Activated CD4-positive, alpha-beta T cell treated with anti-CD3 and anti-CD28 coated beads, Interleukin-2, amount 50 U/mL, for 48 hours (primary cell): Measurements from ENCODE around the gene SAMD13.
"Not testable (repeated sequence)": the region's sequence is repeated elsewhere in the genome, so short reads cannot be mapped to it uniquely, and the experiment has no call there.

Experiments used
- DNase-seq, 2 experiments: peaks; one replicate each; pipeline ENCODE4 v3.0.0-alpha.2; 2020

Gene SAMD13

DNA sequence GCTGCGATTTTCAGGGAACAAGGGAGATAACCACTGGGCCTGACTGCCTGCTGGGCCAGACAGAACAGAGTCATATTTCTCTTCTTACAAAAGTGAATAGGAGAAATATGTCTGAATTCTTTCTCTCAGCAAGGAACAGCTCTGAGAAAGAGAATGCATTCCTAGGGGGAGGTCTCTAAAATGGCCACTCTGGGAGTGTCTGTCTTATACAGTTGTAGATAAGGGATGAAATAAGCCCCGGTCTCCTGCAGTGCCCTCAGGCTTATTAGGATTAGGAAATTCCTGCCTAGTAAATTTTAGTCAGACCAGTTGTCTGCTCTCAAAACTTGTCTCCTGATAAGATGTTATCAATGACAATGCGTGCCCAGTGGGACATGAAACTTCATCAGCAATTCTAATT is 14.1 kb upstream of the SAMD13 start:
- not testable (repeated sequence) for DNase-seq

DNA sequence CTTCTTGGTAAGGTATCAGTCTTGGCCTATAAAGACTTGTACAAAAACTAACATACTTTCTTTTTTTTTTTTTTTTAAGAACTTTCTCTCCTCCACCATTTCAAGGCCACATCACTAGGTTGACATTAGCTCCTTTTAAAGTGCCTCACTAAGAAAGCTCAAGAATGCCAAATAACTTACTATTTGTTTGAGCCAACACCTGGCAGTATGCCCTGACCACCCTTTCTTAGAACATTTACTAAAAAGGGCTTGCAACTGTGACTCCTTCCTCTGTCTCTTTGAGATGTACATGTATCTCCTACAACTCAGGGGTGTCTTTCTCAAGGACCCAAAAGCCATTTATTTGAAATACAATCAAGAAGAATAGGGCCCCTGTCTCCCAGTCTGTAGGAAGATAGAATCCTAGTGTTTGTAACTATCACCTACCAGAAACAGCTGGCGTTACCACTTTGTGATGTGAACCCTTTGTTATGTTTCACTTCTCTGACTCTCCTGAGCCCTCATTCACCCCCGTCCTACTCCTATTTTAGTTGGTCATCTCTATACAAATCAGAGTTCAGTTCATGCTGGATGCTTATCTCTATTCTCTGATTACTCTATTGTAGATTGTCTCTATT is 12.2 kb upstream of the SAMD13 start:
- no peak for DNase-seq

DNA sequence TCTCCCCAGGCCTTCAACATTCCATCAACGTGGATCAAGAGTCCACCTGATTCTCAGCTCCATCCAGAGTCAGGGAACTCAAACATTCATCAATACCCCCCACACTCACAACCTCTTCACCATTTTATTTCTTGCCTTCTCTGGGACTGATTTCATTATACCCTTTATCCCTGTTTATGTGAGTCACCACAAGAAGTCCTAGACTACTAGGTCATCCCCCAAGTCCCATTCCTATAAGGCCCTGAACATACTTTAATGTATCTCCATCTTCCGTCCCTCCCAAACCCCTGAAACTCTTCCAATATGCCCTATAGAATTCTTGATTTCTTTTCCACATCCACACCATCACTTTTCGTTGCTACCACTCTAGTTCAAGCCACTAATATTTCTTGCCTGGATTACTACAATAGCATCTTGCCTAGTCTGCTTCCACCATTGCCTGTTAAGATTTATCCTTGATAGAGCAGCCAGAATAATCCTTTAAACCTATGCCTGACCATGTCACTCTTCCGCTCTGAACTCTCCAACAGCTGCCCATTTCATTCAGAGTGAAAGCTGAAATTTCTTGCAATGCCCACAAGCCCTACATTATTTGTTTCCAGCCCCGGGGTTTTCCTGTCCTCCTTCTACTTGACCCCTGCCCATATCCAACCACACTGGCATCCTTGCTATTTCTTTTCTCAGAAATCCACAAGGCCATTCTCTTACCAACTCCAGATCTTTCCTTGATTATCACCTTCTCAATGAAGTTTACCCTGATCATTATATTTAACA is 9.4 kb upstream of the SAMD13 start:
- DNase-seq = no peak

DNA sequence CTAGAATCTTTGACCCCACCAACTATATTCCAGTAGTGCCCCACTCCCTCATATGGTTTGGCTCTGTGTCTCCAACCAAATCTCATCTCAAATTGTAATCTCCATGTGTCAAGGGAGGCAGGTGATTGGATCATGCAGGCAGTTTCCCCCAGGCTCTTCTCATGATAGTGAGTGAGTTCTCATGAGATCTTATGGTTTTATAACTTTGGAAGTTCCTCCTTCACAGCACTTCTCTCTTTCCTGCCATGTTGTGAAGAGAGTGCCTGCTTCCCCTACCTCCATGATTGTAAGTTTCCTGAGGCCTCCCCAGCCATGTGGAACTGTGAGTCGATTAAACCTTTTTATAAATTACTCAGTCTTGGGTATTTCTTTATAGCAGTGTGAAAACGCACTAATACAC is 7.7 kb upstream of the SAMD13 start:
- DNase-seq = no peak

DNA sequence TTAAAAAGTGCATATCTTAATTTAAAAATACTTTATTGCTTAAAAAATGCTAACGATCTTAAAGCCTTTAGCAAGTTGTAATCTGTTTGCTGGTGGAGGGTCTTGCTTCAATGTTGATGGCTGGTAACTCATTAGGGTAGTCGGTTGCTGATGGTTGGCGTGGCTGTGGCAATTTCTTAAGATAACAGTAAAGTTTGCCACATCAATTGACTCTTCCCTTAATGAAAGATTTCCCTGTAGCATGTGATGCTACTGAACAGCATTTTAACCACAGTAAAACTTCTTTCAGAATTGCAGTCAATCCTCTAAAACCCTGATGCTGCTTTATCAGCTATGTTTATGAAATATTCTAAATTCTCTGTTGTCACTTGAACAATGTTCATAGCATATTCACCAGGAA is 6.8 kb upstream of the SAMD13 start:
- DNase-seq = no peak

DNA sequence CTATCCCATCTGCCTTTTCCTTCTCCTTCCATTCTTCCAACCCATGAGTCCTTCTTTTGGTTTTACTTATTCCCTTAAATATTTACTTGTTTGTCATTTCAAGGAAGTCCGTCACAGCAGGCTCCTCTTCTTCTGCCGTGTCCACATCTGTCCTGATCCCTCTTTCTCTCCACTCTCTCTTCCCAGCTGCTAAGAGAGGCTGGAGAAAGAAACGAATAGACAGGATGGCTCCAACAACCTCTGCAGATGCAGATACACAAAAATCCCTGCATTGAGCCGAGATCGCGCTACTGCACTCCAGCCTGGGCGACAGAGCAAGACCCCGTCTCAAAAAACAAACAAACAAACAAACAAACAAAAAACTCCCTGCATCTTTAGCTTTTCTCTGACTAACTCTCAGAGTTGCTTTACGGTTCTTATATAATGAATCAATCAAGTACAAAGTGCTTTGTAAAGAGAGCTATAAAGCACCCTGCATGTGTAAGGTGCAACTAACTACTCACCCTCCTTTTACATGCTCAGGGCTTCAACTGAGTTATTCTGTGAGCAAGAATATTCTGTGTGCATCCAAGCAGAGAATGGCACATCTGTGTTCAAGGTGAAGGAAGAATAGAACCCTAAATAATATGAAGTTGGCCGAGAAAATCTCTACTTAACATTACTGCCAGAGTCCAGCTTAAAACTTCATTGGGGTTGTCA is 3.8 kb upstream of the SAMD13 start:
- no peak for DNase-seq

DNA sequence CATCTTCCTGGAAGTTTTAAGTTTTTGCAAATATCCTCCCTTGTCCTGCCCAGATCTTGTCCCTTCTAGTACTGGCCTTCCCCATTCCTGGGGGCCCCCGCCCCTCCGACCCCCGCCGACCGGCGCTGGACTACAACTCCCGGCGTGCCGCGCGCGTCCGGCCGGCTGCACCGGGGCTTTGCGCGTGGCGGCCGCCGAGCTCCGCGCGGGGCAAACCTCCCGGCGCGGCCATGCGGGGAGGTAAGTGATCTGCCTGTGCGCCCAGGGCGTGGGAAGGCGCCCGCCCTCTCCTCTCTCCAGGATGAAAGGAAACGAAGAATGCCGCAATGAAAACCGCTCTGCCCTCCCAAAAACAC is 3.2 kb upstream of the SAMD13 start:
- DNase-seq = peak; percentile 46 to 50

DNA sequence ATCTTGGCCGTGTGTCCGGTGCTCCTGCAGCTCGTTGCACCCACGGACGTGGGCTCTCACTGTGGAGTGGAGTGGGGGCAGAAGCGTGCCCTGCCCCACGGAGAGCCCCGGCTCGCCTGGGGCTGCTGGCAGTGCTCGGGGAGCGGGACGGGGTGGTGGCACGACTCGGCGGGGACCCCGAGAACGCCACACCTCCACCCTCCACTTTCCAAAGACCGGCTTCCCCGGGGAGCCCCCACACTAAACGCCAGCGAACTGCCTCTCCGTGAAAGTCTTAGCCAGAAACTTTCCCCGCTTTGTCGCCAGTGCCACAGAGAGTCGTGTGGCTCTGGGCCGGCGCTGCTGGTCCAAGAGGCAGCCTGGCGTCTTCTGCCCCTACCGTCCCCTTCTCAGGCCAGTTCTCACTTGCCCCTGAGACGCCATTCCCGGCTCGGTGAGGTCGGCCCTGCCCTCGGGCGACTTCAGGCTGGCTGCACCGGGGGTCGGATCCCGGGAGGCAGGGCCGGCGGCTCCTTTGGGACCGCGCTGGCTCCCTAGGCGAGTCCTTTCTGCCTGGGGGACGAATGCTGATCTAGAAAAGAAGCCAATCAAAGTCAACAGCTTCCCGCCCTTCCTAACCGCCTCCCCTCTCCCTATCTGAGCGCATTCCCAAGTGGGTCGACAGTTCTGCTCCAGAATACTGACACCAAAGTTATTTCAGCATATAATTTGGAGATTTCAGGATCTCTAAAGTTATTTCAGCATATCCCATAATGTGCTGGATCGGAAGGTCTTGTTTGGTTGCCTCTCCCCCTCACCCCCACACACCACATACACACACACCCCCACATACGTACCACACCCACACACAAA is 2.6 kb upstream of the SAMD13 start:
- DNase-seq = peak; percentile 15 to 29

DNA sequence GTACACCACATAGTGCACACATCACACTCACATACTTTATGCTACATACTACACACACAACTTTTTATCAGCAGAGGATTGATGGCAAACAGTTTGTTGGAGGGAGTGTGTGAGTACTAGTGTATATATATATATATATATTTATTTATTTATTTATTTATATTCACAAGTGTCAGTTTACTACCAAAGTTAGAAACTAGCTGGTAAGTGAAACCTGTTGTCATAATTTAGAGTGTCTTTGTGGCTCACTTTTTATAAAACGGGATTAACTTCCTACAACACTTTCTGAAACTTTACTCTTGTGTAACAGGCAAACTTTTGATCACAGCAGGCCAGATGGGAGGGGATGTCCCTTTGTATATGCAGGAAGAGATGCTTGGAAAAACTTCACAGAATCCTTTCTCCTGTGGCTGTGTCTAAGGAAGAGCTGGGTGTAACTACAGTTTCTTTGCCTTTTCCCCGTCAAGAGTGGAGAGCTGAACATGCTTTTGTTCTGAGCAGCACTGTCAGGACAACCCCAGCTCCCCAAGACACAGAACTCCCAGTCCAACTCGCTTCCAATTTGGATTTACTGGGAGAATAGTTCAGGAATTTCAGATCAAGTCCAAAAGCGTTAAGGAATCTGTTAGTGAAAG is 1.9 kb upstream of the SAMD13 start:
- no peak for DNase-seq

DNA sequence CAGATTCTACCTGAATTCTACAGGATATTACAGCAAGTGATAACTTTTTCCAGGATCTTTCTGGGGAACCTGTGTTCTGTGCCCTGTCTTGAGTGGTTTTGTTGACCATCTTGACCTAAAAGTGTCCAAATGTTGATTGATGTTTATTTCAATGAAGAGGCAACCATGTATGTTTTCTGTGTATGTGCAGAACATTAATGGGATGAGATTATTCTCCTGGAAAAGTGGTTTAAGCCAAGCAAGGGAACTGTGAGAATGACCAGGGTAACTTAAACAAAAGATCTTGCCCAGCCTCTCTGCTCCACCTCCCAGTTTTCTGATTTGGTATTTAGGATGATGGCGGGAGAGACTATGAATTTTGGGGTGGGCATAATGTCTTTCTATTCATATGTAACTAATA is 1.0 kb upstream of the SAMD13 start:
- DNase-seq = no peak

DNA sequence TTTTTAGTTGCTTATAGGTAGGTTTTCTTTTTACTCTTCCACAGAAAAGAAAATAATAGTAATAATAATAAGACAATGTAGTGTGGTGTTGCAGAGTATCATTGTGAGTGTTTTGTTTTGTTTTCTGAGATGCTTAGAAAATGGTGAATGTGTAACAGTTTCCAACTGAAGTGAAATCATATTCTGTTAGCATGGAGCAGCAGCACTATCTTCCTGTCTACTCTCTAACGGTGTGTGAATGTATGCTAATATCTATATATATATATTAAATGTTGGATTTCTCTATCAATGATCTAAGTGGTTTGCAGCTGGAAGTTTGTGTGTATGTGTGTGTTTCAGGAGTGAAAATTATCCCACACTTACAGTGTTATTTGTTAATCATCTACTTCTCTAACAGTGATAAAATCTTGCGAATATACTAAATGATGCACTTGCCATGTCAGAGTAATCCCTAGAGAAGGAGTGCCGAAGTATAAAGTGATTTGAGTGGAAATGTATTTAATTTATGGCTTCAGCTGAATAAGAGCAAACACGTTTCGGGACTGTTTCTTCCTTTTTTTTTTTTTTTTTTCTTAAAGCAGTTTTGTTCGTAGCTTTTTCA is 377 bp downstream of the SAMD13 start:
- no peak for DNase-seq

DNA sequence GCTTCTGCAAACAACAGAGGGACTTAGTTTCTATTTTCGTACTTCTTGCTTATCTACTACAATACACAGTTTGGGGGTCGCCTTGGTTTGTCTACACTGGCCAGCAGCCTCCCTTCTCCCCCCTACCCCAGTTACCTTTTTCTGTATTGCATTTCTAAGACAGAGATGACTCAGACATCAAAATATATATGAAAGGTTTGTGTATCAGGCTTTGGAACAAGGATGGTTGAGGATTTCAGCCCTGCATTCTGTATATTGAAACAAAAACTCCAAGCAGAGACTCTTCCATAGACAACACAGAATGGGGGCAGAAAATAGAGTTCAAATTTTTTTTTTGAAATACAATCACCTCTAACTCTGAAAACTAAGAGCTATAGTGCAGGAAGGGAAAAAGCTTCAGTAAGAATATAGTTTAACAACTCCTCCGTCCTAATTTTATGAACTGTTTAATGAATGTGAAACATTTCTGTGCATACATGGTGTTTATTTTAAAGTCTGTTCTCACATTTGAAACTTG is 1.9 kb downstream of the SAMD13 start:
- no peak for DNase-seq

DNA sequence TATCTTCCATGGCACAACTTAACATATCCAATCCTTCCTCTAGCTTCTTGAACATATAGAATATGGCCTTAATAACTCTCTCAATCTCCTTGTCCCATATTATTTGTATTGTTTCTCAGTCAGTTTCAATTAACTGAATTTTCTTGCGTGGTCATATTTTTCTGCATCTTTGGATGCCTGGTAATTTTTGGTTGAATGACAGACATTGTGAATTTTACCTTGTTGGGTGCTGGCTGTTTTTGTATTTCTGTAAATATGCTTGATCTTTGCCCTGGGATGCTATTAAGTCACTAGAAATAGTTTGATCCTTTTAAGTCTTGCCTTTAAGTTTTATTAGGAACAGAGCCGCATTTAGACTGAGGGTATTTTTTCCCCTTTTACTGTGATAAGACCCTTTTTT is 5.9 kb downstream of the SAMD13 start:
- no peak for DNase-seq

DNA sequence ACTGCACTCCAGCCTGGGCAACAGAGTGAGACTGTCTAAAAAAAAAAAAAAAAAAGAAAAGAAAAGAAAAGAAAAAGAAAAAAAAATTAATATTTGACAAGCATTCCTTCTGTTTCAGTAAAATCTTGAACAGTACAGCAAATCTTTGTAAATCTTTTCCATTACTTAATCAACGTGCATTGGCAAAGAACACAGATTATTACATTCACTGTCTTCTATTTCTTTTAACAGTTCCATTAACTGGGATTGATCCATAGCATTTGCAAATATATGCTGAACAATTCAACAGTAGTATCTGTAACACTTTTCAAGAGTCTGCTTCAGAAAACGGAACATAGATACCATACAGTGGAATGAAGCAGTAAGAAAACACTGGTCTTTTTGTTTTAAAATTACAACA is 9.8 kb downstream of the SAMD13 start:
- no peak for DNase-seq

DNA sequence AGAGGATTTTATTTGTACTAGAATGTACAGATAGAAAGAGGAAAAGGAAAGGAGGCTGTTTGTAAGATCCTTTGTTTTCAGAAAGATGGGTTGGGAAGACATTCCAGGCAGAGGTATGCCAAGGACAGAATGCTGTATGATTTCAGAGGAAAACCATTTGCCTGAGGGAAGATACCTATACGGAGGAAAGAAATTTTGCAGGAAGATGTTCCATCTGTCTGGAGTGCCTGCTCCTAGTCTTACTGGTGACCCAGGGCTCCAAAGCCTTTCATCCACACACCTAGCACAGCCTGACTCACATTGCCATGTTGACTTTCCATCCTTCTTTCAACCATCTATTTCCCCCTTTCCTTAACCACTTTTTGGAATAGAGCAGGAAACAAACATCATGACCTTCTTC is 18.2 kb downstream of the SAMD13 start:
- DNase-seq = no peak

DNA sequence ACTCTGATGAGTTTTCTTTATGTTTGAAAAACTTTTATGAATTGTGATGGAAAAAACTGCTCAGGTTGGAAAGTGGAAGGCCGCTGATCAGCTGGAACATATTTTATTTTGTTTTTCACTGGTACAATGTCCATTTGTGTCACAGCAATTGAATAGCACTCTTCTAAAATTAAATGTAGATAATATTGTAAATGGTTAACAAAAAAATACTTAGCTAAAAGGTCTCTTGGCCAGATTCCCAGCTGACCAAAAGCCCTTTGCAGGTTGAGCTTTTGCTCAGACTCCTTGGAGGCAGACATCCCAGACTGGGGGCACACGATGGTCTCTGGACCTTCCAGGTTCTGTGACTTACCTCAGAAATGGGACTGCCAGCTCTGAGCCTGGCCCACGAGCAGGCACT is 26.3 kb downstream of the SAMD13 start:
- DNase-seq = no peak

DNA sequence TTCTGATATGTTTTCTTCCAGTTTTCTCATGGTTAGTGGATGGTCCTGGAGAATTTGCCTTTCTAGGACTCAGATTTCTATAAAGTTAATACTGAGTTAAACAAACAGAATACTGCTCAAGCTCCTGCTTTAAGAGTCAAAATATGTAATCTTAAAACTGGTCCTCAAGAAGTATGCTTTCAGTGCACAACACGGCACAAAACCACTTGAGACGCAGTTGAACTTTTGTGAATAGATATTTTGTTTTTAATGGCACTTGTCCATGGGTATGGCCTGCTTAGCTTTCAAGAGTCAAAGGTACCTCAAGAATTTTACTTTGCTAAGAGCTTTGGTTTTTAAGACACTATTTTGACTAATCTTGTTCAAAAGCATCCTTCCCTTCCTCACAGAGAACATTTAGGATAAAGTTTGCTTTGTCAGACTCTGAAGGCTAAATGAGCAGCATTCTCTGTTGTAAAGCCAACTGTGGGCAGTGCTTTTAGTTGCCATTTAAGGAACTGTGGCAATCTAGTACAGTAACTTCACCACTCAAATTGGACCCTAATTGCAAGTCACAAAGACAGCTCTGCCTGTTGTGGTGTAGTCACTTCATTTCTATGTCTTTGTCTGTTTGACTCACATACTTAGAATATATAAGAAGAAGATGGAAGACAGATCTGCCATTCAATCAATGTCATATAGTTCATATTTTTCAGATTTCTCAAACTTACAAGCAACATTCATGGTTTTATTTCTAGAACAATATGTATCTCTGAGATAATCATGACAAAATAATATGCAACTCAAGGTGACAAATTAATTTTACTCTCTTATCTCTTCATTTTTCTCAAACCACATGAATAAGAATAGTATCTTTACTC is 28.8 kb downstream of the SAMD13 start:
- DNase-seq = no peak

DNA sequence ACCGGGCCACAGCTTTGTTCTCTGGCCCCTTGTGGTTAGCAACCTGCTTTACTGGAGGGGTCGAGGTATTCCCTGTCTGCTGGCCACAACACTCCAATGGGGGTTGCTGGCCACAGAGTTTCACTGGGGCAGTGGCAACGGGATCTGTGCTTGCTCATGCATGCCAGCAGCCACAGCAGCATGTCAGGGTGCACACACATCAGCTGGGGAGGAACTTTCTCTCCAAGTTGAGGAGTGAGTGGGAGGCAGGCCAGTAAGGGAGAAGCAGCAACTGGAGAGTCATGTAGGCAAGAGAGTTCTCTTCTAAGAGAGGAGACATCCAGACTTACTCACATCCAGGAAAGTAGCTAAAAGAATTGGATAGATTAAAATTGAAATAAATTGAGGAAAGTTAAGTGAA is 38.0 kb downstream of the SAMD13 start:
- DNase-seq = no peak

DNA sequence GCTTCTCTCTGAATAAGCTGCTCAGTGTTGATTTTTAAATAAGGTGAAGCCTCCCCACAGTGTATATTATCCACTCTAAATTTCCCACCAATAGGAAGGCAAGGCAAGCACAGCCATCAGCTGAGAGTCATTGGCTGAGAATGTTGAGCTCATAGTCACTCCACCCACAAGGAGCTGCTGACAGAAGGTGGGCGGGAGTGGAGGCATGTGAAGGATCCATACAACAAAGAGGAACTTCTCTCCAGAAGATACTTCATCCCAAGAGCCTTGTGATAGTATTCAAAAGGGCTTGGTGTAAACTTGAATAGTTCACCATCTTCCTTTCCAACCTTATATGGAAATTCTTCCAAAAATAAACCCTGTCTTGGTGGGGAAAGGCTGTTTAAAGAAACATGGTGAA is 42.8 kb downstream of the SAMD13 start:
- no peak for DNase-seq

DNA sequence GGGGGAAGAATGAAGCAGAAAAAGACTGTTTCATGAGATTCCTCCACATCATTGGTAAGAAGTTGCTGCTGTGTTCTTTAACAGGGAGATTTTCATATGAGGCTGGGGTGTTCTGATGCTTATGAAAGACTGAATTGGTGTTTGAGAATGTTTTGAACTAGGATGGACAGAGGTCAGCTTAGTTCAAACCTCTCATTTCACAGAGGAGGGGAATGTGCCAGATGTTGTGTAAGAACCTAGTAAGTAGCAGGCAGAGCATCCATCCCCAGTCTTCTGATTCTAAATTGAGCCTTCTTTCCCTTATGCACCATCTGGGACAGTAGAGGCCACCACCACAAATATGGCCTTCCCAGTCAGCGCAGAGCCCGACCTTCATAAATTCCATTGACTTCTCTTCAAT is 43.7 kb downstream of the SAMD13 start:
- DNase-seq = no peak

DNA sequence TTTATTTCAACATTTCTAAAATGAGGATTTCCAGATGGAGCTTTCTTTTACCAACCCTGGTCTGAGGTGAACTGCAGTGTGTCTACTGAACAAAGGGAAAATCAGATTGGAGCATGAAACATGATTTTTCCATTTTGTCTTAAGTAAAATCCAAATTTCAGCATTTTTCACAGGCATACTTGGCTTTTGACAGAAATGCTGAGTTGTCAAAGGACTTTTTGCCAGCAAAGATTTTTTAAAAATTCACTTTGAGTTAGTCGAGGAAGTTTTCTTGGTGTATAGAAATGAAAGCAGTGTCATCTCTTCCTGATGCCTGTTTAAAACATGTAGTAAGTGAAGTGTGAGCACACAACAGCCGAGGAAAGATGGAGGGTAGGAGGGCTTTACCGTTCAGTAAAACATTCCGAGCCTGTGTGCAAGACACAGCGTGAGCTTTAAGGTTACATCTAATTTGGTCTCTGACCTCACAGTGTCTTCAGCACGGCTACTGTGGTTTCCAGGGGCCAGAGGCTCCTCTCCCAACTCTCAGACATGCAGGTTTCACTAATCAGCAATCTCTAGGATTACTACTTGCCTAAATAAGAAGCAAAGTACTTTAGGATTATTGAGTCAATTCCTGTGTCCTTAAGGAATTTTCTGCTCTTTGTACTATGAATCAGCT is 45.9 kb downstream of the SAMD13 start:
- DNase-seq = no peak
